ENCODE measurements around the gene ACOX3. TPM values are rescaled to one million over a fixed set of nuclear protein-coding genes. Genes with fewer than 3 reads are reported as not detected.

The ACOX3 gene
- total RNA-seq, 4 donors from 2014 or later = 17.9 to 31.1 (median 22.5) TPM

GRCh38 chr4:8353158-8353669 lies 87.3 kb downstream of the ACOX3 start:
- DNase-seq = peak; percentile 11 to 14
- Histone ChIP-seq H3K27me3 (no peaks in the 10 kb centered on the region), H3K9me3 (no peaks in the 10 kb centered on the region), H3K4me1 (peaks cover 12 to 17% of the 10 kb centered on the region in 2 donors), H3K4me3 (no peak overlapping the region), H3K27ac (peak overlapping the region; percentile 68 to 88), H3K36me3 (no peaks in the 10 kb centered on the region)
- intact Hi-C loops (cut with DNase I; ENCODE audit: low total_unique reads) = no loop called here
- TF ChIP-seq CTCF (IDR thresholded peaks at IDR 0.05) (no peak), POLR2A (IDR thresholded peaks at IDR 0.05) (no peak)

GRCh38 chr4:8352368-8353157 lies 88.0 kb downstream of the ACOX3 start:
- H3K27ac ChIP-seq = peak overlapping the region; percentile 68 to 88
- H3K36me3 ChIP-seq = no peaks in the 10 kb centered on the region
- peak; percentile 13 to 15 for DNase-seq
- H3K4me3 ChIP-seq = no peak overlapping the region
- H3K4me1 ChIP-seq = peaks cover 12 to 17% of the 10 kb centered on the region in 2 donors
- intact Hi-C loops (cut with DNase I; ENCODE audit: low total_unique reads) = no loop called here
- no peaks in the 10 kb centered on the region for H3K9me3 ChIP-seq
- TF ChIP-seq CTCF (IDR thresholded peaks at IDR 0.05) (no peak), POLR2A (IDR thresholded peaks at IDR 0.05) (no peak)
- no peaks in the 10 kb centered on the region for H3K27me3 ChIP-seq

GRCh38 chr4:8351931-8352367 lies 88.6 kb downstream of the ACOX3 start:
- H3K4me3 ChIP-seq = no peak overlapping the region
- H3K27ac ChIP-seq = peak overlapping the region; percentile 68 to 88
- DNase-seq = peak; percentile 42 to 65
- H3K4me1 ChIP-seq = peaks cover 12 to 17% of the 10 kb centered on the region in 2 donors
- no peaks in the 10 kb centered on the region for H3K9me3 ChIP-seq
- TF ChIP-seq POLR2A (IDR thresholded peaks at IDR 0.05) = no peak
- TF ChIP-seq CTCF (IDR thresholded peaks at IDR 0.05) = no peak
- intact Hi-C loops (cut with DNase I; ENCODE audit: low total_unique reads) = no loop called here
- H3K36me3 ChIP-seq = no peaks in the 10 kb centered on the region
- H3K27me3 ChIP-seq = no peaks in the 10 kb centered on the region

- peak in 1 of 2 donors; percentile 12 for DNase-seq
- Histone ChIP-seq H3K27ac (peak overlapping the region; percentile 68 to 88), H3K27me3 (no peaks in the 10 kb centered on the region), H3K4me3 (no peak overlapping the region), H3K36me3 (no peaks in the 10 kb centered on the region), H3K4me1 (peaks cover 12 to 17% of the 10 kb centered on the region in 2 donors), H3K9me3 (no peaks in the 10 kb centered on the region)
- intact Hi-C loops (cut with DNase I; ENCODE audit: low total_unique reads) = no loop called here
- TF ChIP-seq CTCF (IDR thresholded peaks at IDR 0.05) (no peak), POLR2A (IDR thresholded peaks at IDR 0.05) (no peak)
These were observed 89.6 kb downstream of the ACOX3 start for GRCh38 chr4:8350841-8351461.

GRCh38 chr4:8350352-8350751 lies 90.2 kb downstream of the ACOX3 start:
- no peak for TF ChIP-seq CTCF (IDR thresholded peaks at IDR 0.05)
- TF ChIP-seq POLR2A (IDR thresholded peaks at IDR 0.05) = no peak
- Histone ChIP-seq H3K27ac (peak overlapping the region in 1 of 2 donors; percentile 68), H3K36me3 (no peaks in the 10 kb centered on the region), H3K27me3 (no peaks in the 10 kb centered on the region), H3K4me1 (peaks cover 12 to 17% of the 10 kb centered on the region in 2 donors), H3K4me3 (no peak overlapping the region), H3K9me3 (no peaks in the 10 kb centered on the region)
- DNase-seq = no peak
- intact Hi-C loops (cut with DNase I; ENCODE audit: low total_unique reads) = no loop called here
